Measurements from ENCODE around the gene INPP5D.

- TF ChIP-seq GATA2 (IDR thresholded peaks at IDR 0.05; ENCODE audit: low read depth, low read length) (no peak), GATA3 (IDR thresholded peaks at IDR 0.05; ENCODE audit: low read depth, low read length) (no peak)
Measured at GRCh38 chr2:233250568-233250967, 190.4 kb downstream of the INPP5D start.

Data from SH-SY5Y (cell line).